Subcutaneous preadipocyte (primary cell): ENCODE results near the gene TAS1R3. TPM values are rescaled to one million over a fixed set of nuclear protein-coding genes. Genes with fewer than 3 reads are reported as not detected.

Source experiments
- small RNA-seq: library from RNA; depleted of rRNA; stranded (forward); fragments of <200 nt; gene quantifications from one replicate; pipeline ENCODE3, GENCODE V24; 2012
- total RNA-seq: library from RNA; depleted of rRNA; stranded (reverse); fragments of >200 nt; gene quantifications from 2 replicates; pipeline ENCODE4 v1.2.3, GENCODE V29; 2012

TAS1R3 gene
- under 0.01 TPM in 2 replicates for total RNA-seq

GRCh38 chr1:1331068-1331965, at the start of gene TAS1R3:
TSS of gene TAS1R3 (plus strand) at chr1:1331280. CDS start at chr1:1331346, 66 bp downstream.

GRCh38 chr1:1307923-1308755, 22.9 kb upstream of the TAS1R3 start, which contains the start of the genes ACAP3 and PUSL1:
TSS of gene ACAP3 (minus strand) at chr1:1307930. CDS start at chr1:1307815, 115 bp downstream.
TSS of gene PUSL1 (plus strand) at chr1:1308597. CDS start at chr1:1308644, 47 bp downstream.

GRCh38 chr1:1324524-1325287, 6.4 kb upstream of the TAS1R3 start, which contains the start of the genes CPTP and INTS11:
TSS of gene CPTP (plus strand) at chr1:1324802. CDS start at chr1:1326911, 2,109 bp downstream.
TSS of gene INTS11 (minus strand) at chr1:1324660. CDS start at chr1:1324608, 52 bp downstream.

GRCh38 chr1:1349256-1350012, 18.4 kb downstream of the TAS1R3 start, which contains the start of gene DVL1:
TSS of gene DVL1 (minus strand) at chr1:1349418. CDS start at chr1:1349065, 353 bp downstream.

GRCh38 chr1:1358433-1359271, 27.6 kb downstream of the TAS1R3 start, which contains the start of gene MXRA8:
TSS of gene MXRA8 (minus strand) at chr1:1358555. CDS start at chr1:1358504, 51 bp downstream.

GRCh38 chr1:1374929-1375662, 44.0 kb downstream of the TAS1R3 start, which contains the start of gene AURKAIP1:
TSS of gene AURKAIP1 (minus strand) at chr1:1375207. CDS start at chr1:1374756, 451 bp downstream.

Small RNAs within 50 kb of the gene (small RNA-seq; reads per million reads assigned to genes)
- gene MIR6726 = not detected

Other genes with a start within 250 kb of the TAS1R3 start
- 5.9 and 11.5 TPM in 2 replicates for gene C1orf159, start 215.2 kb upstream of the TAS1R3 start, total RNA-seq
- not detected in 2 replicates for gene TTLL10, start 157.4 kb upstream of the TAS1R3 start, total RNA-seq
- gene TNFRSF18, start 124.7 kb upstream of the TAS1R3 start, total RNA-seq = not detected in 2 replicates
- gene TNFRSF4, start 117.1 kb upstream of the TAS1R3 start, total RNA-seq = under 0.01 TPM in 1 of 2 replicates, not detected in the other
- 87.6 and 101 TPM in 2 replicates for gene SDF4, start 99.3 kb upstream of the TAS1R3 start, total RNA-seq
- gene B3GALT6, start 99.0 kb upstream of the TAS1R3 start, total RNA-seq = 20.6 and 22.3 TPM in 2 replicates
- gene C1QTNF12, start 84.6 kb upstream of the TAS1R3 start, total RNA-seq = 0.59 and 1.8 TPM in 2 replicates
- gene UBE2J2, start 57.4 kb upstream of the TAS1R3 start, total RNA-seq = 26.5 and 41.6 TPM in 2 replicates
- gene SCNN1D, start 50.8 kb upstream of the TAS1R3 start, total RNA-seq = 0.73 and 0.78 TPM in 2 replicates
- gene ACAP3, start 23.4 kb upstream of the TAS1R3 start, total RNA-seq = 33.6 and 37.8 TPM in 2 replicates
- 24.3 and 27.2 TPM in 2 replicates for gene PUSL1, start 22.7 kb upstream of the TAS1R3 start, total RNA-seq
- 80.0 and 86.0 TPM in 2 replicates for gene INTS11, start 6.6 kb upstream of the TAS1R3 start, total RNA-seq
- 12.5 and 12.9 TPM in 2 replicates for gene CPTP, start 6.5 kb upstream of the TAS1R3 start, total RNA-seq
- gene DVL1, start 18.1 kb downstream of the TAS1R3 start, total RNA-seq = 69.1 and 119 TPM in 2 replicates
- gene MXRA8, start 27.3 kb downstream of the TAS1R3 start, total RNA-seq = 243 and 326 TPM in 2 replicates
- gene AURKAIP1, start 43.9 kb downstream of the TAS1R3 start, total RNA-seq = 113 and 124 TPM in 2 replicates
- 93.7 and 120 TPM in 2 replicates for gene CCNL2, start 68.1 kb downstream of the TAS1R3 start, total RNA-seq
- 80.2 and 101 TPM in 2 replicates for gene MRPL20, start 76.0 kb downstream of the TAS1R3 start, total RNA-seq
- 0.73 and 0.78 TPM in 2 replicates for gene ANKRD65, start 90.0 kb downstream of the TAS1R3 start, total RNA-seq
- gene VWA1, start 104.4 kb downstream of the TAS1R3 start, total RNA-seq = 0.73 and 2.2 TPM in 2 replicates
- gene ATAD3C, start 118.4 kb downstream of the TAS1R3 start, total RNA-seq = 0.20 TPM in 1 of 2 replicates, not detected in the other
- gene ATAD3B, start 140.5 kb downstream of the TAS1R3 start, total RNA-seq = 14.3 and 36.0 TPM in 2 replicates
- 38.9 and 57.3 TPM in 2 replicates for gene ATAD3A, start 180.9 kb downstream of the TAS1R3 start, total RNA-seq
- gene TMEM240, start 209.3 kb downstream of the TAS1R3 start, total RNA-seq = 2.6 and 3.1 TPM in 2 replicates
- gene SSU72, start 243.6 kb downstream of the TAS1R3 start, total RNA-seq = 56.2 and 56.7 TPM in 2 replicates